GM03348 (cell line): ENCODE measurements around the gene MAN1B1.
"Not testable (repeated sequence)": the region's sequence is repeated elsewhere in the genome, so short reads cannot be mapped to it uniquely, and the experiment has no call there.

Experiments
- DNase-seq: peaks from one replicate; pipeline ENCODE4 v3.0.0; 2012; ENCODE audit warnings: low spot score

The MAN1B1 gene

GRCh38 chr9:137128862-137129455 lies 42.2 kb downstream of the MAN1B1 start:
- DNase-seq, result no peak

- DNase-seq, result peak; percentile 98
Observed at GRCh38 chr9:137129456-137130175, 42.8 kb downstream of the MAN1B1 start.

- DNase-seq, result no peak
Observed at GRCh38 chr9:137130176-137130755, 43.5 kb downstream of the MAN1B1 start.

GRCh38 chr9:137134191-137134590 lies 47.4 kb downstream of the MAN1B1 start:
- DNase-seq, result no peak

GRCh38 chr9:137135154-137135553 lies 48.4 kb downstream of the MAN1B1 start:
- not testable (repeated sequence) for DNase-seq

- DNase-seq, result no peak
Observed at GRCh38 chr9:137136261-137136880, 49.6 kb downstream of the MAN1B1 start.

- DNase-seq, result no peak
Observed at GRCh38 chr9:137136881-137137607, 50.3 kb downstream of the MAN1B1 start.

GRCh38 chr9:137138058-137138721 lies 51.4 kb downstream of the MAN1B1 start:
- no peak for DNase-seq

GRCh38 chr9:137138722-137139467 lies 52.1 kb downstream of the MAN1B1 start, which contains the start of gene GRIN1:
Gene GRIN1 (plus strand): TSS chr9:137139154. CDS start chr9:137139487, 333 bp downstream.
- DNase-seq, result peak; percentile 80

- no peak for DNase-seq
Observed at GRCh38 chr9:137139468-137140150, 52.8 kb downstream of the MAN1B1 start.

- DNase-seq, result no peak
Observed at GRCh38 chr9:137140151-137141012, 53.6 kb downstream of the MAN1B1 start.

- DNase-seq, result no peak
Observed at GRCh38 chr9:137141050-137141810, 54.4 kb downstream of the MAN1B1 start.

- DNase-seq, result no peak
Observed at GRCh38 chr9:137141976-137142936, 55.5 kb downstream of the MAN1B1 start.

- DNase-seq, result no peak
Observed at GRCh38 chr9:137143459-137143858, 56.7 kb downstream of the MAN1B1 start.

GRCh38 chr9:137145731-137146526 lies 59.1 kb downstream of the MAN1B1 start:
- no peak for DNase-seq

GRCh38 chr9:137146527-137146918 lies 59.7 kb downstream of the MAN1B1 start:
- DNase-seq, result no peak
